GM12872 (cell line): ENCODE results near the gene TEDC1.
A peak's percentile ranks its signal among the peaks of the same experiment; 100 is the strongest.

Experiments
- TF ChIP-seq, protein P1 (sequence below): IDR thresholded peaks from 3 replicates; pipeline ENCODE4 v1.5.1; 2011; ENCODE audit warnings: low read depth, mild to moderate bottlenecking, low read length, moderate library complexity; ENCODE audit not compliant: insufficient read depth

Gene TEDC1

DNA sequence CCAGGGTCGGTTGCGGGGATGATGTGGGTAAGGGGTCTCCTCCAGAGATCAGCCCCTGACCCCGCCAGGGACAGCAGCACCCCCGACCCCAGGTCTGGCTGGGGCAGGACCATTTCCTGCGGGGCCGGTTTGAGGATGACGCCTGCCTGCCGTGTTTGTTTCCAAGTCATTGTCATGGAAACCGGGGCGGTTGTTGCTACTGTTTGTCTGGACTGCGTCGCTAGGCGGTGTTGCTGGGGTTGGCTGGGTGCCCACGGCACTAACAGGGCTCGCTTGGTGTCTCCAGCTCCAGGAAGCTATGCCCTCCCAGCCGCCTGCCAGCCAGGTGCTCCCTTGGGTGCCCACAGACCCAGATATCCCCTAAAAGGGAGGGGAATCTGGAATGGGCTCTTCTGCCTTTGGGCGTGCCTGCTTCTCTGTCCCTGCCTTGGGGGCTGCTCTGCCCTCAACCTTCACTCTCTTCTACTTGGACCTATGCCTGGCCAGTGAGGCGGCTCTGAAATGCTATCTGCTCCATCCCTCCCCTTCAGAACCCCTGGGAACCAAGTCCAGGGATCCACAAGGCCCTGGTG, 9.1 kb upstream of the TEDC1 start:
- TF ChIP-seq, protein P1, sequence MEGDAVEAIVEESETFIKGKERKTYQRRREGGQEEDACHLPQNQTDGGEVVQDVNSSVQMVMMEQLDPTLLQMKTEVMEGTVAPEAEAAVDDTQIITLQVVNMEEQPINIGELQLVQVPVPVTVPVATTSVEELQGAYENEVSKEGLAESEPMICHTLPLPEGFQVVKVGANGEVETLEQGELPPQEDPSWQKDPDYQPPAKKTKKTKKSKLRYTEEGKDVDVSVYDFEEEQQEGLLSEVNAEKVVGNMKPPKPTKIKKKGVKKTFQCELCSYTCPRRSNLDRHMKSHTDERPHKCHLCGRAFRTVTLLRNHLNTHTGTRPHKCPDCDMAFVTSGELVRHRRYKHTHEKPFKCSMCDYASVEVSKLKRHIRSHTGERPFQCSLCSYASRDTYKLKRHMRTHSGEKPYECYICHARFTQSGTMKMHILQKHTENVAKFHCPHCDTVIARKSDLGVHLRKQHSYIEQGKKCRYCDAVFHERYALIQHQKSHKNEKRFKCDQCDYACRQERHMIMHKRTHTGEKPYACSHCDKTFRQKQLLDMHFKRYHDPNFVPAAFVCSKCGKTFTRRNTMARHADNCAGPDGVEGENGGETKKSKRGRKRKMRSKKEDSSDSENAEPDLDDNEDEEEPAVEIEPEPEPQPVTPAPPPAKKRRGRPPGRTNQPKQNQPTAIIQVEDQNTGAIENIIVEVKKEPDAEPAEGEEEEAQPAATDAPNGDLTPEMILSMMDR: no peak

DNA sequence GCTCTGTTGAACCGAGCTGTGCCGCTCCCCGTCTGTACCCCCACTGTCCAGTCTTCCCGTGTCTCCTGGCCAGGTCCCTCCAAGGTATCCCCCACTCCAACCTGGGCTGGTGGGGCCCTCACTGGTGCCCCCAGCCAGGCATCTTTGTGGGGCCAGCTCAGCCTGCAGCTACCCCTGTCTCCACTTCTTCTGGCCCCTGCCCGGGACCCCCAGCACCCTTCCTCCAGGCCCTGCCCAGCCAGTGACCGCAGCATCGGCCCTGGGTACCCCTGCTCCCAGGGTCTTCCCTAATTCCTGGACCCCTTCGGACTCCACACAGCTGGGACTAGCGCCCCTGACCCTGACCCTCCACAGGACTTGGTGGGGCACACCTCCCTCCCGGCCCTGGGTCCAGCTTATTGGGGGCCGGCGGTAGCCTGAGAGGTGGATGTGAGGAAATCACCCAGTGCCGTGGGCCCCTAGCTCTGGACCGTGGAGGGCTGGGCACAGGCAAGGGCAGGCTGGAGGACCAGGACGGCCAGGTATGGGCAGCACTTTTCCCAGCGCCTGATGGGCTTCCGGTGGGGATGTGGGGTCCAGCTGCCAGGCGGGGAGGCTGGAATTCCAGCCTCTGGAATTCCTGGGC, 8.4 kb upstream of the TEDC1 start:
- TF ChIP-seq, protein P1: no peak

DNA sequence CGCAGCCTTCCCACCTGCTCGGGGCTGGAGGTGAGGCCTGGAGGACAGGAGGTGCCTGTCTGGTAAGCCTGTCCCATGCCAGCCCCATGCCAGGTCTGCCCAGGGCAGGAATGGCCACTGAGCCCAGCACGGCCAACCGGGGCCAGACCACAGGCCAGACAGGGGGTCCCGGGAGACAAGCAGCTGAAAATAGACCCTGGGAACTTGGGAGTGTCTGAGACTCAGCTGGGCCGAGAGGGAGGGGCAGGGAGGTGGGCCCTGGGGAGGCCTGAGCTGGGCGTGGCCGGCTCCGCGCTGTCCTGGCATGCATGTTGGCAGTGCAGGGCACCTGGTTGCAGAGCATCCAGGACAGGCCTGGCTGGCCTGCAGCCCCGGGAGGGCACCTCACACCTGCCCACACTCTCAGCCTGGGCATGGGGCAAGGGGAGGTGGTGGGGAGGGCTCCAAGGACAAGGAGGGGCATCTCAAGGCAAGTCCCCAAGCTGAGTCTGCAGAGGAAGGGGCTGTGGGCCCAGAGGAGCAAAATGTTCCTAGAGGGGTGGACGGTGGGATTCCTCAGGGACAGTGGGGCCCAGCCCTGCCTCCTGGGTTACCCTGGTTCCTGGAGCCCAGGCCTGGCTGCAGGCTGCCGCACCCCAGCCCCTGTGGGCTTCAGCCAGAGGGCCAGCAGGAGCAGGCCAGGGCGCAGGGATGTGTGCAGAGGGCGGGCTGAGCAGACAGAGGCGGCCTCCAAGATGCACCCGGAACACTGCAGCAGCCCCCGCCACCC, 7.6 kb upstream of the TEDC1 start:
- TF ChIP-seq, protein P1: no peak

DNA sequence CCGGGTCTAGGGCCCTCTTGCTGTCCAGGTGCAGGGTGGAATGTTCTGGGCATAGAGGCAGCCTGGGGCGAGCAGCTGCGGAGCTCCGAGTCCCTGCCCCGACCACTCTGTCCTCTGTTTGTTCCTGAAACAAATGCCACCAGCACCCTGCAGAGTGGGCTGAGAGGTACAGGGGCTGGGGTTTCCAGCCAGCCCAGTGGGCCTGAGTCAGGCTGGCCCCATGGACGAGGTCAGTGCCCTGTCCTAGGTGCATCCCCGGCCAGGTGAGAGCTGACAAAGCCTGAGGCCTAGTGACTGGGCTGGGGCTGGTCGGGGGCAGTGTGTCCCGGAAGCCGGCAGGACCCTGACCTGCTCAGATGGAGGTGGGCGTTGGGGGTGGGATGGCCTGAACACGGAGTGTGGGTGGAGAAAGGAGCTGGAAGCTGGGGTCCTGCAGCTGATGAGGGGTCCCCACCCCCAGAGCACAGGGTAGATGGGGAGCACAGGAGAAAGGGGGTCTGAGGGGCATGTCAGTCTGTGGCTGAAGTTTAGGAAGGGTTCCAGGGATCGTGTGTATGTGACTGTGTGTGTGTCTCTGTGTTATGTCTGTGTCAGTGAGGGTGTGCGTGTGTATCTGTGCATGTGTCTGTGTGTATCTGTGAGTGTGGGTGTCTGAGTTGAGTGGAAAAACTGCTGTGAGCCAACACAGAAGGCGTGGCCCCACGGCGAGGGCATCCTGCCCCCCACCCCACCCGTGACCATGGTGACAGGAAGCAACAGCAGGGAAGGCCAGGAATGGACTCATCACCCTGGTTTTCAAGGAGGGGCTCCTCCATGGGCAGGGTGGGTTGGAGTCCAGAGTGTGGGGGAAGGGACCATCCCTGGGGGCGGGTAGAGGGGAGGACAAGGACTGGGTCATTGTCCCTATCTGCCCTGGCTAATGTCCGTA, 6.7 kb upstream of the TEDC1 start:
- TF ChIP-seq, protein P1: no peak

DNA sequence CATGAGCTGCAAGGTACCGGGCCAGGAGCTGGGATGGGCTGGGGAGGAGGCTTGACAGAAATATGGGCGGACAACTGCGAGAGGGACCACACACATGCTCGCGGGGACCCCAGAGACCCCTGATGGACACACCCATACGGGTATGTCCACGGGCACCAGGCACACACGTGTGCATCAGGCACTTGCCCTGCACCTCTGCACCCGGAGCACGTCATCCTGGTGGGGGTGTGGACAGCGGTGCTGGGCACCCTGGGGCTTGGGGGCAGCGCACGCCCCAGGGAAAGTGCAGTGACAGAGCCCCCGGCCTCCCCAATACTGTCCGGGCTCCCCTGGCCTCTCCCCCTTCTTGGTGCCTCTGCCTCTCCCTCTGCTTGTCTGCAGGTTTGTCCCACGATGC, 6.1 kb upstream of the TEDC1 start:
- TF ChIP-seq, protein P1: no peak

DNA sequence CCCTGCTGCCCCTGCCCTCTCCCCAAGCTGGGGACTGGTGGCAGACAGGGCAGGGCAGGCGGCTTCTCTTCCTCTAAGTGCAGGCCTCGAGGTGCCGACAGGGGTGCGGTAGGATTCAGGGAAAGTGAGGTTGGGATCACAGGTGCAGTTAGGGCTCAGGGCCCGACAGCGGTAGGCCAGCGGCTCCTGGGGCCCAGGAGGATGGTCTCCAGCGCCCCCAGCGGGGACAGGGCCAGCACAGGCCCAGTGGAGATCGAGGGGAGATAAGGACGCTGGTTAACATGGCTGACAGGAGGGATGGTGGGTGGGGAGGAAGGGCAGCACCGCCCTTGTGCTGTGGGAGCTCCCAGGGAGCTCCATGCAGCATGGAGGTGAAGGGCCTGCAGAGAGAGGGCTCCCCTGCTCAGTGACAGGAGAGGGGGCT, 5.3 kb upstream of the TEDC1 start:
- TF ChIP-seq, protein P1: peak; percentile 47
